ENCODE results near the gene CSK.

- no peak for TF ChIP-seq POLR2A (IDR thresholded peaks at IDR 0.05)
- TF ChIP-seq, protein P1, sequence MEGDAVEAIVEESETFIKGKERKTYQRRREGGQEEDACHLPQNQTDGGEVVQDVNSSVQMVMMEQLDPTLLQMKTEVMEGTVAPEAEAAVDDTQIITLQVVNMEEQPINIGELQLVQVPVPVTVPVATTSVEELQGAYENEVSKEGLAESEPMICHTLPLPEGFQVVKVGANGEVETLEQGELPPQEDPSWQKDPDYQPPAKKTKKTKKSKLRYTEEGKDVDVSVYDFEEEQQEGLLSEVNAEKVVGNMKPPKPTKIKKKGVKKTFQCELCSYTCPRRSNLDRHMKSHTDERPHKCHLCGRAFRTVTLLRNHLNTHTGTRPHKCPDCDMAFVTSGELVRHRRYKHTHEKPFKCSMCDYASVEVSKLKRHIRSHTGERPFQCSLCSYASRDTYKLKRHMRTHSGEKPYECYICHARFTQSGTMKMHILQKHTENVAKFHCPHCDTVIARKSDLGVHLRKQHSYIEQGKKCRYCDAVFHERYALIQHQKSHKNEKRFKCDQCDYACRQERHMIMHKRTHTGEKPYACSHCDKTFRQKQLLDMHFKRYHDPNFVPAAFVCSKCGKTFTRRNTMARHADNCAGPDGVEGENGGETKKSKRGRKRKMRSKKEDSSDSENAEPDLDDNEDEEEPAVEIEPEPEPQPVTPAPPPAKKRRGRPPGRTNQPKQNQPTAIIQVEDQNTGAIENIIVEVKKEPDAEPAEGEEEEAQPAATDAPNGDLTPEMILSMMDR (IDR thresholded peaks at IDR 0.05): no peak
Observed at GRCh38 chr15:74829486-74829885, 47.6 kb downstream of the CSK start.
